ENCODE results near the gene ACSL4. TPM values are rescaled to one million over a fixed set of nuclear protein-coding genes. Genes with fewer than 3 reads are reported as not detected.

The ACSL4 gene
- polyA plus RNA-seq, 1 of the 3 experiments (the other 2 are of a cell fraction): 18.1 TPM

DNA sequence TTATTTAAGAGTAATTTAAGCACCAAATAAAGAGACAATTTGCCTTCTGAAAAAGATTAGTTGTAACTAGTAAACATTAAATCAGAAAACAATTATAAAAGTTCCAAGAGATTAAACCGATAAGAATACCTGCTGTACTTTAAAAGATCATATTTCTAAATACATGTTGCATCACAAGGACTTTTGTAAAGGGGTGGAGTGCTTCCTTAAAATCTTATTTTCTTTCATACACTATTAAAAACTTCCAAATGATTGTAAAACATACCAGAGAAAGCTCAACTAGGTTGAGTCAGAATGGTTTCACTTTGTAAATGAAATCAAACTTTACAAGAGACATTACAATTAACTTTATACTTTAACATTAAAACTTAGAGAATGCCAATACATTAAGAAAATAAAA, 41.8 kb downstream of the ACSL4 start:
- Histone ChIP-seq H3F3A (replicated peaks; ENCODE audit: insufficient read depth) (peaks cover 4% of the 10 kb centered on the region), H3K9ac (no peak overlapping the region), H3K4me1 (ENCODE audit: control insufficient read depth in 1 of 2, insufficient read depth in 2 of 2, low read depth in 1 of 2, low read length in 1 of 2) (no peaks in the 10 kb centered on the region), H3K9me2 (no peaks in the 10 kb centered on the region), H3K27ac (ENCODE audit: low read depth in 2 of 2, low read length in 1 of 2) (no peak overlapping the region), H4K20me1 (ENCODE audit: insufficient read depth) (no peaks in the 10 kb centered on the region; the same call in 1 of the 2 replicates), H3K4me2 (no peak overlapping the region), H2AFZ (ENCODE audit: low read depth) (no peak overlapping the region), H3K79me2 (ENCODE audit: insufficient read depth) (peaks cover 59% of the 10 kb centered on the region), H3K36me3 (replicated peaks in 1 of 2; ENCODE audit: control insufficient read depth in 1 of 2, insufficient read depth in 2 of 2, low read length in 1 of 2) (no peaks in the 10 kb centered on the region), H3K4me3 (ENCODE audit: low read depth in 2 of 2, low read length in 1 of 2) (no peak overlapping the region), H3K27me3 (ENCODE audit: insufficient read depth) (no peaks in the 10 kb centered on the region), H3K9me3 (no peaks in the 10 kb centered on the region)
- 33% methylated on average over 1 of the region's 1 CpG for WGBS (ENCODE audit: low lambda C conversion rate)
- CTCF ChIA-PET: interaction anchor here (1.4 kb wide), 1 partner anchor 166 kb away, joined by 4 read pairs; no protein-coding TSS in a partner anchor
- DNase-seq: no peak
- TF ChIP-seq ELF1 (IDR thresholded peaks at IDR 0.05) (no peak), NFIC (IDR thresholded peaks at IDR 0.05; ENCODE audit: borderline replicate concordance) (no peak), RXRA (IDR thresholded peaks at IDR 0.05; ENCODE audit: borderline replicate concordance, low read depth) (no peak), FOSL2 (IDR thresholded peaks at IDR 0.05; ENCODE audit: borderline replicate concordance, low read depth) (no peak), TAF1 (IDR thresholded peaks at IDR 0.05; ENCODE audit: borderline replicate concordance, low read depth, low read length) (no peak), MXI1 (IDR thresholded peaks at IDR 0.05; ENCODE audit: low read depth, low read length) (no peak), SMC3 (IDR thresholded peaks at IDR 0.05; ENCODE audit: low read depth, low read length) (no peak), JUND (IDR thresholded peaks at IDR 0.05) (no peak), TEAD4 (IDR thresholded peaks at IDR 0.05; ENCODE audit: borderline replicate concordance, insufficient read depth) (no peak), CTCF (IDR thresholded peaks at IDR 0.05) (no peak), NRF1 (IDR thresholded peaks at IDR 0.05; ENCODE audit: low read depth, low read length) (no peak), FOXJ3 (CRISPR knock-in tag; IDR thresholded peaks at IDR 0.05) (no peak)
- TF ChIP-seq, protein P1, sequence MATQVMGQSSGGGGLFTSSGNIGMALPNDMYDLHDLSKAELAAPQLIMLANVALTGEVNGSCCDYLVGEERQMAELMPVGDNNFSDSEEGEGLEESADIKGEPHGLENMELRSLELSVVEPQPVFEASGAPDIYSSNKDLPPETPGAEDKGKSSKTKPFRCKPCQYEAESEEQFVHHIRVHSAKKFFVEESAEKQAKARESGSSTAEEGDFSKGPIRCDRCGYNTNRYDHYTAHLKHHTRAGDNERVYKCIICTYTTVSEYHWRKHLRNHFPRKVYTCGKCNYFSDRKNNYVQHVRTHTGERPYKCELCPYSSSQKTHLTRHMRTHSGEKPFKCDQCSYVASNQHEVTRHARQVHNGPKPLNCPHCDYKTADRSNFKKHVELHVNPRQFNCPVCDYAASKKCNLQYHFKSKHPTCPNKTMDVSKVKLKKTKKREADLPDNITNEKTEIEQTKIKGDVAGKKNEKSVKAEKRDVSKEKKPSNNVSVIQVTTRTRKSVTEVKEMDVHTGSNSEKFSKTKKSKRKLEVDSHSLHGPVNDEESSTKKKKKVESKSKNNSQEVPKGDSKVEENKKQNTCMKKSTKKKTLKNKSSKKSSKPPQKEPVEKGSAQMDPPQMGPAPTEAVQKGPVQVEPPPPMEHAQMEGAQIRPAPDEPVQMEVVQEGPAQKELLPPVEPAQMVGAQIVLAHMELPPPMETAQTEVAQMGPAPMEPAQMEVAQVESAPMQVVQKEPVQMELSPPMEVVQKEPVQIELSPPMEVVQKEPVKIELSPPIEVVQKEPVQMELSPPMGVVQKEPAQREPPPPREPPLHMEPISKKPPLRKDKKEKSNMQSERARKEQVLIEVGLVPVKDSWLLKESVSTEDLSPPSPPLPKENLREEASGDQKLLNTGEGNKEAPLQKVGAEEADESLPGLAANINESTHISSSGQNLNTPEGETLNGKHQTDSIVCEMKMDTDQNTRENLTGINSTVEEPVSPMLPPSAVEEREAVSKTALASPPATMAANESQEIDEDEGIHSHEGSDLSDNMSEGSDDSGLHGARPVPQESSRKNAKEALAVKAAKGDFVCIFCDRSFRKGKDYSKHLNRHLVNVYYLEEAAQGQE (IDR thresholded peaks at IDR 0.05; ENCODE audit: low read depth, low read length): no peak
- TF ChIP-seq, protein P2, sequence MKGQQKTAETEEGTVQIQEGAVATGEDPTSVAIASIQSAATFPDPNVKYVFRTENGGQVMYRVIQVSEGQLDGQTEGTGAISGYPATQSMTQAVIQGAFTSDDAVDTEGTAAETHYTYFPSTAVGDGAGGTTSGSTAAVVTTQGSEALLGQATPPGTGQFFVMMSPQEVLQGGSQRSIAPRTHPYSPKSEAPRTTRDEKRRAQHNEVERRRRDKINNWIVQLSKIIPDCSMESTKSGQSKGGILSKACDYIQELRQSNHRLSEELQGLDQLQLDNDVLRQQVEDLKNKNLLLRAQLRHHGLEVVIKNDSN (IDR thresholded peaks at IDR 0.05; ENCODE audit: borderline replicate concordance, low read depth): no peak
- TF ChIP-seq, protein P3, sequence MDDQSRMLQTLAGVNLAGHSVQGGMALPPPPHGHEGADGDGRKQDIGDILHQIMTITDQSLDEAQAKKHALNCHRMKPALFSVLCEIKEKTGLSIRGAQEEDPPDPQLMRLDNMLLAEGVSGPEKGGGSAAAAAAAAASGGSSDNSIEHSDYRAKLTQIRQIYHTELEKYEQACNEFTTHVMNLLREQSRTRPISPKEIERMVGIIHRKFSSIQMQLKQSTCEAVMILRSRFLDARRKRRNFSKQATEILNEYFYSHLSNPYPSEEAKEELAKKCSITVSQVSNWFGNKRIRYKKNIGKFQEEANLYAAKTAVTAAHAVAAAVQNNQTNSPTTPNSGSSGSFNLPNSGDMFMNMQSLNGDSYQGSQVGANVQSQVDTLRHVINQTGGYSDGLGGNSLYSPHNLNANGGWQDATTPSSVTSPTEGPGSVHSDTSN (IDR thresholded peaks at IDR 0.05): no peak
- TF ChIP-seq, protein P4, sequence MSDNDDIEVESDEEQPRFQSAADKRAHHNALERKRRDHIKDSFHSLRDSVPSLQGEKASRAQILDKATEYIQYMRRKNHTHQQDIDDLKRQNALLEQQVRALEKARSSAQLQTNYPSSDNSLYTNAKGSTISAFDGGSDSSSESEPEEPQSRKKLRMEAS (IDR thresholded peaks at IDR 0.05; ENCODE audit: low read depth): no peak
- POLR2A ChIA-PET: no interaction called here

All from SK-N-SH (cell line).